DND-41 (cell line): ENCODE data around the gene DENND5B.

Experiments used
- ATAC-seq: fragments of 200-7000 bp; cut with Tn5 transposase; 3 replicates; pipeline ENCODE4 v1.9.1; 2021; ENCODE audit warnings: low read depth; ENCODE audit not compliant: insufficient read depth
- DNase-seq: peaks from one replicate; pipeline ENCODE4 v3.0.0-alpha.2; 2020
- H2AFZ ChIP-seq: 2 replicates; pipeline ENCODE4 v1.6.0; 2012; ENCODE audit warnings: low read depth, low read length
- H3K27ac ChIP-seq: 2 replicates; pipeline ENCODE4 v1.5.1; 2012; ENCODE audit warnings: low read length, inconsistent platforms
- H3K27me3 ChIP-seq: fragments of 200-600 bp; sonication (generic); 2 replicates; pipeline ENCODE4 v1.6.0; 2012; ENCODE audit warnings: low read length, mild to moderate bottlenecking, inconsistent platforms; ENCODE audit not compliant: insufficient read depth, poor library complexity
- H3K36me3 ChIP-seq: 2 replicates; pipeline ENCODE4 v1.5.1; 2012; ENCODE audit warnings: low read length, inconsistent platforms; ENCODE audit not compliant: insufficient read depth
- H3K4me1 ChIP-seq: 2 replicates; pipeline ENCODE4 v1.5.1; 2012; ENCODE audit warnings: mild to moderate bottlenecking, low read length; ENCODE audit not compliant: insufficient read depth
- H3K4me2 ChIP-seq: 2 replicates; pipeline ENCODE4 v1.6.0; 2012; ENCODE audit warnings: mild to moderate bottlenecking, moderate library complexity, low read length, inconsistent platforms; ENCODE audit not compliant: insufficient read depth
- H3K4me3 ChIP-seq, 2 experiments: fragments of 200-600 bp in 1 of 2; shearing (Covaris generic) in 1 of 2; 2 replicates each; pipeline ENCODE4 v1.5.1; 2012 to 2016; ENCODE audit warnings: inconsistent platforms in 2 of 2, low read length in 2 of 2, mild to moderate bottlenecking in 2 of 2, low read depth in 1 of 2, moderate library complexity in 1 of 2
- H3K79me2 ChIP-seq: 2 replicates; pipeline ENCODE4 v1.6.0; 2012; ENCODE audit warnings: low read length, inconsistent platforms; ENCODE audit not compliant: insufficient read depth
- H3K9ac ChIP-seq: 2 replicates; pipeline ENCODE4 v1.6.0; 2012; ENCODE audit warnings: low read depth, mild to moderate bottlenecking, inconsistent platforms, low read length, moderate library complexity
- H3K9me3 ChIP-seq: 2 replicates; pipeline ENCODE4 v1.5.1; 2012; ENCODE audit warnings: low read length, moderate library complexity, mild to moderate bottlenecking, inconsistent platforms; ENCODE audit not compliant: insufficient read depth, severe bottlenecking
- H4K20me1 ChIP-seq: 2 replicates; pipeline ENCODE4 v1.6.0; 2012; ENCODE audit warnings: low read length; ENCODE audit not compliant: insufficient read depth
- CTCF ChIP-seq: IDR thresholded peaks from 2 replicates; pipeline ENCODE4 v1.5.1; 2012; ENCODE audit warnings: borderline replicate concordance, low read length, moderate library complexity, mild to moderate bottlenecking; ENCODE audit not compliant: poor library complexity, severe bottlenecking; ENCODE audit errors: extremely low read depth
- EZH2 ChIP-seq: IDR thresholded peaks from 3 replicates; pipeline ENCODE4 v1.6.1; 2012; ENCODE audit warnings: borderline replicate concordance, low read depth, mild to moderate bottlenecking, moderate library complexity, low read length, inconsistent platforms; ENCODE audit not compliant: severe bottlenecking

The DENND5B gene

GRCh38 chr12:31361730-31362114 lies 229.2 kb downstream of the DENND5B start:
- no peak for TF ChIP-seq EZH2
- H3K27ac ChIP-seq = no peak overlapping the region
- no peak overlapping the region for H2AFZ ChIP-seq
- H3K9ac ChIP-seq = no peak overlapping the region
- no peaks in the 10 kb centered on the region for H3K79me2 ChIP-seq
- H3K4me1 ChIP-seq = peaks cover 17% of the 10 kb centered on the region
- no peak overlapping the region for H3K4me2 ChIP-seq
- ATAC-seq = no peak
- H3K9me3 ChIP-seq = no peaks in the 10 kb centered on the region
- H3K4me3 ChIP-seq = no peak overlapping the region
- H3K27me3 ChIP-seq = no peaks in the 10 kb centered on the region
- H4K20me1 ChIP-seq = no peaks in the 10 kb centered on the region
- no peak for DNase-seq
- H3K36me3 ChIP-seq = no peaks in the 10 kb centered on the region

GRCh38 chr12:31355747-31356107 lies 235.2 kb downstream of the DENND5B start:
- TF ChIP-seq CTCF = no peak
- no peak for TF ChIP-seq EZH2
- Histone ChIP-seq H2AFZ (no peak overlapping the region), H3K27me3 (peaks cover 4% of the 10 kb centered on the region), H3K9ac (no peak overlapping the region), H3K4me2 (no peak overlapping the region), H3K4me3 (no peak overlapping the region), H3K9me3 (no peaks in the 10 kb centered on the region), H3K36me3 (no peaks in the 10 kb centered on the region), H3K79me2 (no peaks in the 10 kb centered on the region), H4K20me1 (no peaks in the 10 kb centered on the region), H3K27ac (no peak overlapping the region), H3K4me1 (no peaks in the 10 kb centered on the region)
- ATAC-seq (no peak), DNase-seq (no peak)

GRCh38 chr12:31353750-31354708 lies 236.9 kb downstream of the DENND5B start:
- Histone ChIP-seq H2AFZ (no peak overlapping the region), H3K36me3 (no peaks in the 10 kb centered on the region), H3K4me3 (no peak overlapping the region), H3K79me2 (no peaks in the 10 kb centered on the region), H4K20me1 (no peaks in the 10 kb centered on the region), H3K27me3 (peaks cover 6% of the 10 kb centered on the region), H3K4me2 (no peak overlapping the region), H3K9me3 (no peaks in the 10 kb centered on the region), H3K4me1 (no peaks in the 10 kb centered on the region), H3K27ac (no peak overlapping the region), H3K9ac (no peak overlapping the region)
- no peak for TF ChIP-seq EZH2
- TF ChIP-seq CTCF = no peak
- DNase-seq (no peak), ATAC-seq (no peak)

GRCh38 chr12:31346267-31346666 lies 244.7 kb downstream of the DENND5B start:
- Histone ChIP-seq H3K27me3 (peaks cover 6% of the 10 kb centered on the region), H3K9ac (no peak overlapping the region), H2AFZ (no peak overlapping the region), H3K4me3 (no peak overlapping the region), H3K4me2 (no peak overlapping the region), H4K20me1 (no peaks in the 10 kb centered on the region), H3K27ac (no peak overlapping the region), H3K4me1 (no peaks in the 10 kb centered on the region), H3K36me3 (no peaks in the 10 kb centered on the region), H3K9me3 (no peaks in the 10 kb centered on the region), H3K79me2 (no peaks in the 10 kb centered on the region)
- DNase-seq = no peak
- ATAC-seq = no peak
- TF ChIP-seq EZH2 (no peak), CTCF (no peak)
